Measurements from ENCODE around the gene PARVB.
A peak's percentile ranks its signal among the peaks of the same experiment; 100 is the strongest.
"Not testable (repeated sequence)": the region's sequence is repeated elsewhere in the genome, so short reads cannot be mapped to it uniquely, and the experiment has no call there.

Gene PARVB

DNA sequence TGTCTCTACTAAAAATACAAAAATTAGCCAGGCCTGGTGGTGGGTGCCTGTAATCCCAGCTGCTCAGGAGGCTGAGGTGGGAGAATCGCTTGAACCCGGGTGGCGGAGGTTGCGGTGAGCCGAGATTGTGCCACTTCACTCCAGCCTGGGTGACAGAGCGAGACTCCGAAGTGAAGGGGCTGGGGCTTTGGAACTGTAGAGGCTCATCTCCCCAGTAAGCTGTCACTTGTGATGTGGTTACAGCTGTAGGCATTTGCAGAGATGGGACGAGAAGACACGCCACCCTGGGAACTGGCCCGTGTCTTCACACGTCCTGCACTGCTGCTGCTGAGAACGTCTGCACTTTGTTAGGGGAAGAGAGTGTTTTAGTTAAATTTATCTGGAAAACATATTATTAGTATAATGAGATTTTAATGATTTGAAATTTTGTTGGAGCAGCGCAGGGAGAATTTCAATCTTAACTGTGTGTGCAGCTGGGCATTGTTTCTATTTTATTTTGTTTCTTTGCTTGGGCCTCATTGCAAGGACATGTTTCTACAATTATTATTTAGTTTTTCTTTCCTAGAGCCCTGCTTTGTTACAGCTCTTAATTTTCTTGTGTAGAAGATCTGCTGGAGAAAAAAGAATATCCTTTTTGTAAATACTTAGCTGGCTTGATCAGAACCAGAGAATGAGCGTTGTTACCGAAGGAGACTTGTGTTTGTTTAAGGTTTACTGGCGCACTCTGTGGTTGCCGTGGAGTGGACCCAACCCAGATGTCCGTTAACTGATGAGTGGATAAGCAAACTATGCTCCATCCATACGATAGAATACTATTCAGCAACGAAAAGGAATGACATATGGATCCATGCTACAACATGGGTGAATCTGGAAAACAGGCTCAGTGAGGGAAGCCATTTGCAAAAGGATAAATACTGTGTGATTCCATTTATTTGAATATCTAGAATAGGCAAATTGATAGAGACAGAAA is 18.4 kb downstream of the PARVB start:
- peak; percentile 35 to 72 for DNase-seq
- TF ChIP-seq POLR2A (IDR thresholded peaks at IDR 0.05; ENCODE audit: low read length) (no peak), GATA1 (IDR thresholded peaks at IDR 0.05; ENCODE audit: low read depth, low read length) (no peak)

DNA sequence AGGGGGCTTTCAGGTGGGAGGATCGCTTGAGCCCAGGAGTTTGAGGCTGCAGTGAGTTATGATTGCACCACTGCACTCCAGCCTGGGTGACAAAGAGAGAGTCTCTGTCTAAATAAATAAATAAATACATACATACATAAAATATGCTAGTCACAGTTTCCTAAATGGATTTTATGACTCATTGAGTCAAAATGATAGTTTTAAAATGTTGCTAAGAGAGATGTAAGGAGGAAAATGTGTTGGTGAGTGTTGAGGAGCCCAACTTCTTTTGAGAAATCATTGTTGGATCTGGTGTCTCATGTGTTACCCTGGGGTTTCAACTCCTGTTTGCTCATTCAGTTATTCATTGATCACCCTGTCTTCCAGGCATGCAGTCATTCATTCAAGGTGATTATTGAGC is 21.0 kb downstream of the PARVB start:
- TF ChIP-seq GATA1 (IDR thresholded peaks at IDR 0.05; ENCODE audit: low read depth, low read length) (no peak), POLR2A (IDR thresholded peaks at IDR 0.05; ENCODE audit: low read length) (no peak)
- peak; percentile 38 to 52 for DNase-seq

DNA sequence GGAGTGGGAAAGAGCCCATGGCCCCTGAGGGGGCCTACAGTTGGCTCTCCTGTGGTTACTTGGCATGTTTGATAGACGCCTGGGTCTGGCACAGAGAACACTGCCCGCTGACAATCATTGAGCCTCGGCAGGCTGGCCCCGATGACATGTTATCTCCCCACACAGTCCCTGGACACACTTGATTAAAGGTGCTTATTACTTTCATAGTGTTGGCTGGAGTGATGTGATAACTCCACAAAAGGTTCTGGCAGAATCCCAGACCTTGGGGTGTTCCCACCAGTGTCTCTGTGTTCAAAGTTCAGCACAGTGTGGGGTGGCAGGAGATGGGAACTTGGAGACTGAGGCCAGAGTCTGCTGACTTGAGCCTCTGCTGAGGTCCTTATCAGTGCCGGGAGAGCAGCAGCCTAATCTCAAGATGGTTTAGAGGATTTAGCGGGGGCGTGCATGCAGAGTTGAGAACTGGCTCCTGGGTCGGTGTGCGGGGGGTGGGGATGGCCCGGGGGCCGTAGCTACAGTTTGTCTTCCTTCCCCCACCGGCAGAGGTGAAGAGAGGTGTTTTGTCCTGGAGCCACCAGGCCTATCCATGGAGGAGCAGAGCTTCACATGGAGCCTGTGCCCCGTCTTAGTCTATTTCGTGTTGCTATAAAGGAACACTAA is 22.5 kb downstream of the PARVB start:
- peak; percentile 96 to 100 for DNase-seq
- TF ChIP-seq GATA1 (IDR thresholded peaks at IDR 0.05; ENCODE audit: low read depth, low read length) (peak; percentile 94), POLR2A (IDR thresholded peaks at IDR 0.05; ENCODE audit: low read length) (peak; percentile 50)

DNA sequence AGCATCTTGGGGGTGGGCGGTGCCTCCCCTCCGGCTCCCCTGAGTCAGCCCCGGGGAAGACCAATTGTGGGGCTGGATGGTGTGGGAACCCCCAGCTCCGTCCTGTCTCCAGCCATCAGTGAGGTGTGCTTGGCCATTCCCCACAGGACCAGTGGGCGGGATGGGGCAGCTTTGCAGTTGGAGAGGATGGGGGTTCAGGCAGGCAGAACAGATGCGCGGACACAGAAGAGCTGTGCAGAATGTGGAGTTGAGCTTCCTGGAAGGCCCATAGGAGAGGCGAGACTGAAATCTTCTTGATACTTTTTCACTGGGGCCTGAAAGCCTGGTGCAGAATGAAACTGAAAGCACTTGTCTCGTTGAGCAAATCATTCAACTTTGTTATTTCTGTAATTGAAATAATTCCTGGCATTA is 23.8 kb downstream of the PARVB start:
- TF ChIP-seq GATA1 (IDR thresholded peaks at IDR 0.05; ENCODE audit: low read depth, low read length), result no peak
- TF ChIP-seq POLR2A (IDR thresholded peaks at IDR 0.05; ENCODE audit: low read length), result no peak
- DNase-seq, result peak; percentile 35 to 56

DNA sequence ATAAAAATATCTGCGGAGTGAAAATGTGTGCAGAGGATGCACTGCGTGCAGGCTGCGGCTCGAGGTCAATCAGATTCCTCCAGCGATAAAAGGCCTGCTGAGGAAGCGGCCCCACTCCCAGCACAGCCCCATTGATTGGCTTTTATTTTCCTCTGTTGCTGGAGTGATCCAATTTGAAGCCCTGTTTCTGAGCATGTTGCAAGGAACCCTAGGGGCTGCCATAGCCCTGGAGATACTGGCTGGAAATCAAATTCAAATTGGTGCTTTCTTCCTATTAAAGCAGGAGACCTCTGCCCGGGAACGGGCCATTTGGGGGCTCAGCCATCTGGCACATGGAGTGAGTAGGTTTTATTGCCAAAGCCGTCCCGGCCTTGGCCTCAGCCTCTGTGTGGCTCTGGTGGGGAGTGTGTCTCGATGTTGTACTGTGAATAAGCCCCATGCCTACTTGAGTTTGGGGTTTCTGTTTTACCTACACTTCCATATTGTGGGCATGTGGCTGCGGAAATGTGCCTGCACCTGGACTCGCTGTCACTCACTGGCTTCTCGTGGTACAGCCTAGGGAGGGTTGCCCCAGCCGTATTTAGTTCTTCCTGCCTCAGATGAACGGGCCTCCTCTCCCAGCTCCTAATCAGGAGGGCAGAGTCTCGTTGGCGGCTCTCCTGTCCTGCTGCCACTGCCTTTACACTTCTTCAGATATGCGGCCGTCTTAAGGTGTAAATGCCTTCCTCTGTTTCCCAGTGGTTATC is 25.6 kb downstream of the PARVB start:
- DNase-seq, result peak; percentile 41 to 46
- no peak for TF ChIP-seq POLR2A (IDR thresholded peaks at IDR 0.05; ENCODE audit: low read length)
- no peak for TF ChIP-seq GATA1 (IDR thresholded peaks at IDR 0.05; ENCODE audit: low read depth, low read length)

DNA sequence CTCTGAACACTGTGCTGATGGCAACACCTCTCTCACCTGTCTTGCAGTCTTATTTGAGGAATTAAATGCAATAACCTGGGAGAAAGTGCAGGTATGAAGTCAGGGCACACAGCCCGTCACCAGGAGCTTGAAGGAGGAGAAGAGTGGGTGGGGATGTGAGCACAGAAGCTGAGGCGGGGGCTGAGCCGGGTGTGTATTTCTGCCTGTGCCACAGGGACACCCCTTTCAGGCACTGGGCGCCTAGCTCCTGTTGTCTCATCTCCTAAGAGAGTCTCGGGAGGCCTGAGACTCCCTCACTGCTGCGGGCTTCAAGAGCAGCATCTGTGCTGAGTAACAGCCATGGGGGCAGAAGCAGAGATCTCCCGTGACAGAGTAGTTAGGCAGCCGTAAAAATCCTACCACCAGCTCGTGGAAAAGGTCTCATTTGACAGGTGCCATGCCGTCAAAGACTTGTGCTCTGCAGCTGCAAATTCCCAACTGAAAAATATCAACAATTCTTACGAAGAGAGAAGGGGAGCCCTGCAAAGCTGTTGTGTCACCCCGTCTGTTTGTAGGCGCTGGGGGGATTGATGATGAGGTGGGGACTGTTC is 26.8 kb downstream of the PARVB start:
- TF ChIP-seq GATA1 (IDR thresholded peaks at IDR 0.05; ENCODE audit: low read depth, low read length) (no peak), POLR2A (IDR thresholded peaks at IDR 0.05; ENCODE audit: low read length) (no peak)

DNA sequence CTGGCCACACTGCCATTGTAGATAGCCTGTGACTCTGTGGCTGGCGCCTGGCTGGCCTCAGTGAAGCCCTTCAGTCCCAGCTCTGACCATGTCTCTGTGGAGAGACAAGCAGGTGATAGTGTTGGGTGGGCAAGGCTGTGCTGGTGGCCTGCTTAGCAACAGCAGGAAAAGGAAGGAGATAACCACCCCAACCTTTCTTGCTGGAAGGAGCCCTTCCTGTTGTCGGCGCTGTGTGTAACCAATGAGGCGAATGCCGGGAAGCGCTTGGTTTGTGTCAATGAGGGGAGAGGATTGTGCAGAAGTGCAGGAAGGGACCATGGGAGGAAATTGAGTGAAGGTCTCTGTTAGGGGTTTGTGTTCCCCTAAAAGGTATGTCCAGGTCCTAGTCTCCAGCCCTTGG is 27.3 kb downstream of the PARVB start:
- DNase-seq, result peak in 1 of 2 experiments; percentile 32
- TF ChIP-seq POLR2A (IDR thresholded peaks at IDR 0.05; ENCODE audit: low read length), result no peak
- TF ChIP-seq GATA1 (IDR thresholded peaks at IDR 0.05; ENCODE audit: low read depth, low read length), result no peak

More for the DNA sequence above, 26.8 kb downstream of the PARVB start:
- DNase-seq, result no peak

DNA sequence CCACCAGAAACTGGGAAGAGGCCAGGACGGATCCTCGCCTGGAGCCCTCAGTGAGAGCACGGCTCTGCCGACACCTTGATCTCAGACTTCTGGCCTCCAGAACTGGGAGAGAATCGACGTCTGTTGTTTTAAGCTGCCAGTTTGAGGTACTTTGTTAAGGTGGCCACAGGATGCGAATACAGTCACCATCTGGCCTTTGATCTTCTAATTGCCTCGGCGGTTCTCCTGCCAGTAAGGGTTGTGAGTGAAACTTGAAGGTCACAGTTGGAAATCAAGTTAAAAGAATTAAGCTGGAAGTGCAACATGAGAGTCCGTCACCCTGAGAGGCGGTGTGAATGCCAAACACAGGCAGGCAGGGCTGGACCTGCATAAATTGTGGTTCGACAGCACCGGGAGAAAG is 27.9 kb downstream of the PARVB start:
- TF ChIP-seq POLR2A (IDR thresholded peaks at IDR 0.05; ENCODE audit: low read length) (no peak), GATA1 (IDR thresholded peaks at IDR 0.05; ENCODE audit: low read depth, low read length) (no peak)
- DNase-seq, result no peak

DNA sequence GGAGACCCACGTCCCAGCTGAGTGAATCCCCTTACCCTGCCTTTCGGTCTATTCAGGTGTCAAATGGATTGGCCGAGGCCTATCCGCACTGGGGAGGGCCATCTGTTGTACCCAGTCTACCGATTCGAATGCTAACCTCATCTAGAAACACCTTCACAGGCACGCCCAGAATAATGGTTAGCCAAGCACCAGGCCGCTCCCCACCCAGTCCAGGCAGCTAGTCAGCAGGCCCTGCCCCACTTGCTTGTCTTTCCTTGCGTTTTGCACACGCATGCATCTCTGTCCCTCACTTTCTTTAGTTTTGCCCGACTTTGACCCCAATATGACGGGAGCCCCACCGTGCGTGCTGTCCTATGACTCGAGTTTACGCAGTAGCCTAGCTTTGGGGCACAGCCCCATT is 31.7 kb downstream of the PARVB start:
- TF ChIP-seq POLR2A (IDR thresholded peaks at IDR 0.05; ENCODE audit: low read length), result no peak
- no peak for TF ChIP-seq GATA1 (IDR thresholded peaks at IDR 0.05; ENCODE audit: low read depth, low read length)

DNA sequence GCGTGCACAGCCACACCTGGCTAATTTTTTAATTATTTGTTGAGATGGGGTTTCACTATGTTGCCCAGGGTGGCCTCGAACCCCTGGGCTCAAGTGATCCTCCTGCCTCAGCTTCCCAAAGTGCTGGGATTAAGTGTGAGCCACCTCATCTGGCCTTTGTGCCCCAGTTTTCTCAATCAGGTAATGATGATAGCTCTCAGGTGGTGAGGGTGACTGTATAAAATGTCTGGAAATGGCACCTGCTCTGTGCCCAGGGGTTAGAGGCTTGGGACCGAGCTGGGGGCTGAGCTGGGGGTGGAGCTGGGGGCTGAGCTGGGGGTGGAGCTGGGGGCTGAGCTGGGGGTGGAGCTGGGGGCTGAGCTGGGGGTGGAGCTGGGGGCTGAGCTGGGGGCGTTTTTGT is 32.5 kb downstream of the PARVB start:
- DNase-seq, result not testable (repeated sequence)

More for the DNA sequence above, 31.7 kb downstream of the PARVB start:
- DNase-seq, result peak; percentile 44 to 73

DNA sequence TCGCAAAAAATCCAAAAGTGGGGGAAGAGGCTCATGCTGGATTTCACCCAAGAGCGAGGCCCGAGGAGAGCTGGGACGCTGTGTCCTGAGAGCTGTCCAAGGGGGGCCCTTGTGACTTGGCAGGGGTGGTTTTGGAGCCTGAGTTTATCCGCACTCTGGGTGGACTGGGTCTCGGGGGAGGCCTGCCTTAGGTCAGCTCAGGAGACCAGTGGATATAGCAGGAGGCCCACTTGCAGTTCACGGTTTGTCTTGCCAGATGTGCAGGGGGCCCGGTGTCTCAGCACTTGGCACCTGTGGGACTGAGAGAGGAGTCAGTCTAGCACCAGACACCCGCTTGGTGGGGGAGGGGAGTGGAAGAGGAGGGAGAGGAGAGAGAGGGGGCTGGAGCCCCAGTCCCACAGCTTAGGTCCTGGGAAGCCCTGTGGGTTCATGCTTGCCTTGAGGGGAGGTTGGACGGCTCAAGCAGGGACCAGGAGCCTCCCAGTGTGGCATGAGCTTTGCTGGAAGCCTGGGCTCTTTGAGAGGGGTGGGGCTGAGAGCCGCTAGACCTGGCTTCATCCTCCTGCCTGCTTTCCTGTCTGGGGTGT is 33.4 kb downstream of the PARVB start:
- DNase-seq, result no peak
- no peak for TF ChIP-seq GATA1 (IDR thresholded peaks at IDR 0.05; ENCODE audit: low read depth, low read length)
- TF ChIP-seq POLR2A (IDR thresholded peaks at IDR 0.05; ENCODE audit: low read length), result no peak

DNA sequence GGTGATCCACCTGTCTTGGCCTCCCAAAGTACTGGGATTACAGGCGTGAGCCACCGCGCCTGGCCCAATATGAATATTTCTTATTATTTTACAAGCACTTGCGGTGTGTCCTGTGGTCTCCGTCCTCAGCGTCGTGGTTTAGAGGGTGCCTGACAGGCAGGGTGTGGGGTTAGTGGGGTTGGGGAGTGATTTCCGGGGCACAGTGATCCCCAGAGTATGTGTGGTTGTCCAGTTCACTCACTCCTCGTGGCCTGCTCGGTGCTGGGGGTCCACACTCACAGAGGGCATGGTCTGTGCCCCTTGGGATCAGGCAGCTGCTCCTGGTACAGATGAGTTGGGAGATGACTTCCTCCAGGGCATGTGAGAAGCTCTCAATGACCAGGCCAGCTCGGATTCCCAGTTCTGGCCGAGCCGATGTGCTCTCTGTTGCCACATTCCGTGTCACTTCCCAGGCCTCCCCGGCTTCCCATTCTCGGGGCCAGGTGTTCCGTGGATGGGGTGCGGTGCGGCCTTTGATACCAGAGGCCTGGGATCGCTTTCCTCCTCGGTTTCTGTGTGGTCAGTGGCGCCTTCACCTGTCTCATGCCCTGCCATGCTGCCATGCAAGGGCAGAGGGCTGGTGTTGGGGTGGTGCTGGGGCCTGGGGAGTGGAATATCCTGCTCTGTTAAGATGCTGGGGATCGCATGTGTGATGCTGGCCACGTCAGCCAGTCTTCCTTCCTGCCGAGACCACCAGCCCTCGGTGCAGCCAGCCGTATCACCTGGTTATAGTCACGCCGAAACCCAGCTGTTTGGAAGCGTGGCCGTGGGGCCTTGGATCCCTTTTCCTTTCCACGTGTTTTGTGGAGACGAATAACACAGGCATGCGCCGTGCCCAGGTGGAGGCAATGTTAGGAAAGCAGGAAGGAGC is 39.6 kb downstream of the PARVB start:
- TF ChIP-seq GATA1 (IDR thresholded peaks at IDR 0.05; ENCODE audit: low read depth, low read length) (no peak), POLR2A (IDR thresholded peaks at IDR 0.05; ENCODE audit: low read length) (no peak)
- DNase-seq, result no peak

All from erythroblast (primary cell).